Hindlimb muscle (tissue), 1 donor: Measurements from ENCODE around the gene UBE2Q2. TPM values are rescaled to one million over a fixed set of nuclear protein-coding genes. Genes with fewer than 3 reads are reported as not detected.
A peak's percentile ranks its signal among the peaks of the same experiment; 100 is the strongest.
"Not testable (repeated sequence)": the region's sequence is repeated elsewhere in the genome, so short reads cannot be mapped to it uniquely, and the experiment has no call there.

Experiments
- DNase-seq: peaks from one replicate; pipeline ENCODE4 v3.0.0-alpha.2; 2013
- polyA plus RNA-seq: library from polyadenylated mRNA; unstranded; fragments of 120-200 nt; gene quantifications from one replicate; pipeline ENCODE4 v1.2.1, GENCODE V29; 2013; ENCODE audit not compliant: insufficient read length

UBE2Q2 gene
- polyA plus RNA-seq, 1 donor = 48.4 TPM

- DNase-seq = no peak
Measured at GRCh38 chr15:75827691-75828090, 15.6 kb upstream of the UBE2Q2 start.

GRCh38 chr15:75828429-75828828, 14.8 kb upstream of the UBE2Q2 start:
- DNase-seq = no peak

DNA sequence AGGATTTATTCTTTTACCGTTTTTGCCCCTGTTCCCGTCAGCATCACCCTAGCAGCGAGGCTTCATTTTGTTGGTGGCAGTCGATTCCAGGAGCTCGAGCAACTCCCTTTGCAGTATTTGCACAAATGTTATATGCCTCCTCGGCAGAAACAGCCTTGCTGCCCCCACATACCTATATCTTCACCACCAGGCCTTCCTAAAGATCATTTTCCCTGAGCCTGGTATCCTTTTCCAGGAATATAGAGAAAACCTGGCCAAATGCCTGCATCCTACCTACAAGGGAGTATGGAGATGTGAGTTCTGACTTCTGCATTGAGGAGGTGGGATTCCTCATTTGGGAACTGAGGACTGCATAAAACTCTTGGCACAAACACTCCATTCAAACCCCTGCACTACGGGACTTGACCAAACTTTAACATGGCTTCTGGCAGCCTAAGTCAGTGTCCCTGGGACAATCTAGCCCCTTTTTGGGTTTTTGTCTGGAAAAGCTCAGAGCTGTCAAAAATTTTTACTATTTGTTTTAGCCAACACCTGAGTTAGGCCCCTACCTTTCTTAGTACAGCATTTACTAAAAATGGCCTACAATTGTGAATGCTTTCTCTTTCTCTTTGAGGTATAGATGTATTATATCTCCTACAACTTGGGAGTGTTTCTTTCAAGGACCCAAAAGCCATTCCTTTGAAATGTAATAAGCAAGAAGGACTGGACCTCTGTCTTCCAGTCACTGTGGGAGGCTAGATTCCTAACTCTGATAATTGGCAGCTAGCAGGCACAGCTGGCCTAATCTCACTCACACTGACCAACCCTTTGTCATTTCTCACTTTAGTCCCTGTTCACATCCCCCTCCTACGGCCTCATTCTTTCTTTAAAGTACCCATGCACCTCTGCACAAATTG, 12.1 kb upstream of the UBE2Q2 start:
- DNase-seq = no peak

DNA sequence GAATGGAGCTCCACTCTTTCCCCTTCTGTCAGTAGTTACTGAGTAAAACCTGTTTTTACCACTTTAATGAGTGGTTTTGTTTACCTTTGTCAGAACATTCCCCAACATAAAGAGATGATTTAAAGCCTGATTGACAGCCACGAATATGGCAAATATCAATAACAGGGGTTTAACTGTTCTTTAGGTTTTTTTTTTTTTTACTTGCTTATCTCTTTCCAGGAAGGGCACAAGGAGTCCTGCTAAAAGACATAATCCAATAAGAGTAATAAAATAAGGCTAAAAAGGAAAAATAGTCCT, 11.5 kb upstream of the UBE2Q2 start:
- no peak for DNase-seq

GRCh38 chr15:75832114-75832513, 11.1 kb upstream of the UBE2Q2 start:
- no peak for DNase-seq

GRCh38 chr15:75834021-75834420, 9.2 kb upstream of the UBE2Q2 start:
- DNase-seq = no peak

DNA sequence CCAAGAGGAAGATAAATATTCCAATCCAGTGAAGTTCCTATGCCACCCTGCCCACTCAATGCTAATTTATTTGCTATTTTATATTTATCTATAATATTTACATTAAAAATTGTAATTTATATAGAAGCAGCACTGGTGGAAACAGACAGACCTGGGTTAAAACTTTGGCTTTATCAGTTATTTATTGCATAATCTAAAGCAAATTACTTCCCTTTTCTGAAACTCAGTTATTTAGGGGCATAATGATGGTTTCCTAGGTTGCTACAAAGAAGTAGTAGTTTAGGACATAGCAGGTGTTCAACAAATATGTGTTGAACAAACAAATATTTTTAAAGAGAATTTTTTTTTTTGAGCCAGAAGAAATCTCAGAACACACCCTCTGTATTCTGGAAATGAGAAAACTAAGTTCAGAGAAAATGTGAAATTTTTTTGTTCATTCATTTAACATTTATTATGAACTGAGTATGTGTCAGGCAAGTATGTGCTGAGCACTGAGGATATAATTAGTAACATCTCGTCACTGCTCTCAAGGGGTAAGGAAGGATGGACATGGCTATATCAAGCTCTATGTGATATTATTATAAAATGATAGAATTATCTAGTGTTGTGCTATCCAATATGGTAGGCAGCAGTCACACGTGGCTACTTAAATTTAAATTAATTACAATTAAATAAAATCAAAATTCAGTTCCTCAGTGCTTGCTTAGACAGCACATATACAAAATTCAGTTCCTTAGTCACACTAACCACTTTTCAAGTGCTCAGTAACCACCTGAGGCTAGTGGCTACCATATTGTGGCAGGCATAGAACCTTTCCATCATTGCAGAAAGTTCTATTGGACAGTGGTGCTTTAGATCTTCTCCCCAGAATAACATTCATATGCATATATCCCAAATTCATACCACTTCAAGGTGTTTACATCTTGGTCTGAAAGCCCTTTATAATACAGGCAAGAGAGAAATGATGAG, 7.0 kb upstream of the UBE2Q2 start:
- no peak for DNase-seq

DNA sequence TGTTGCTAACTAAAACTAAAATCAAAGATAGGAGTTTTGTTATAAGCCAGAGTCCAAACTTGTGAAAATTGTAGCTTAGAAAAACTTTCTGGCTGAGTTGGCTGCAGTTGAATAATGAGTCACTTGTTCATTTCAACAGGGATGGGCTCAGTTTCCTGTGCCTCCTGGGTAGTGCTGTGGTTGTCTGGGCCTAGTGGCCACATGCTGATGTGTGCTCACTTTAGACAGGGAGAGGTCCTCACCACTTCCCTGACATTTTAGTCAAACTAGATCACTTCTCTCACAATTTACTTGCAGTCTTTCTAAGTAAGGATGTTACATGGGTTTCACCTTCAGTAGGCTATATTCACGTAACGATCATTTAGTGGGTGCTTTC, 6.3 kb upstream of the UBE2Q2 start:
- no peak for DNase-seq

- DNase-seq = peak; percentile 82
Measured at GRCh38 chr15:75840659-75841058, 2.6 kb upstream of the UBE2Q2 start.

GRCh38 chr15:75841626-75842025, 1.6 kb upstream of the UBE2Q2 start:
- DNase-seq = no peak

DNA sequence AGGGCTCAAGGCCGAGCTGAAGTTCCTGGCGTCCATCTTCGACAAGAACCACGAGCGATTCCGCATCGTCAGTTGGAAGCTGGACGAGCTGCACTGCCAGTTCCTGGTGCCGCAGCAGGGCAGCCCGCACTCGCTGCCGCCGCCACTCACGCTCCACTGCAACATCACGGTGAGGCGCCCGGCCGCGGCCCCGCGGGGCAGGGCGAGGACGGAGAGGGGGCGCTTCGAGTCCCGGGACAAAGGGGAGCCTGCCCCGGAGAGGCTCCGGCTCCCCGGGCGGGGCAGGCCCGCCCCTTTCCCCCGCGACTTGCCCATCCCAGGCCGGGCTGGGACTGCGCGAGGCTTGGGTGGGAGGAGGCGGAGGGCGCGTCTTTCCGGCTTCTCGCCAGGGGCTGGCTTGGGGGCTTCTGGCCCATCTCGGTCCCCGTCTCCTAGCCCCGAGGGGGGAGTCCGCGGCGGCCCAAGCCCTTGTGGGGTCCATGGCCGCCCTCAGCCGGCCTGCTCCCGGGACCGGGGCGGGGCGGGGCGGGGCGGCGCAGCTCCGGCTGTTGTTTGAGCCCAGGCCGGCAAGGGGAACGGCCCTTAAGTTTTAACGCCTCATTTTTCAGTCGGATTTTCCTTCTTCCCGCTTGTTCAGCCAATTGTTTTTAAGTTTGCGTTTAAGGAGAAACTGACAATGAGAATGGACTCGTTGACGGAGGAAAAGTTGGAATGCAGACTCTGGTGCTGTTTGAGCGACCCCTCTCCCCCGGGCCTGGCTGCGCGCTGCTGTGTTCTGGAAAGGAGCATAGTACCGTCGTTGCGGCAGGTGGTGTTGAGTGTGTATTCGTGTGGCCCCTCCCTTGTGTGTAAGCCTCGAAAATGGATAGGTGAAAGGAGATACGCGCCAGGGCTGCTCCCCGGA, 683 bp downstream of the UBE2Q2 start:
- DNase-seq = peak; percentile 67

DNA sequence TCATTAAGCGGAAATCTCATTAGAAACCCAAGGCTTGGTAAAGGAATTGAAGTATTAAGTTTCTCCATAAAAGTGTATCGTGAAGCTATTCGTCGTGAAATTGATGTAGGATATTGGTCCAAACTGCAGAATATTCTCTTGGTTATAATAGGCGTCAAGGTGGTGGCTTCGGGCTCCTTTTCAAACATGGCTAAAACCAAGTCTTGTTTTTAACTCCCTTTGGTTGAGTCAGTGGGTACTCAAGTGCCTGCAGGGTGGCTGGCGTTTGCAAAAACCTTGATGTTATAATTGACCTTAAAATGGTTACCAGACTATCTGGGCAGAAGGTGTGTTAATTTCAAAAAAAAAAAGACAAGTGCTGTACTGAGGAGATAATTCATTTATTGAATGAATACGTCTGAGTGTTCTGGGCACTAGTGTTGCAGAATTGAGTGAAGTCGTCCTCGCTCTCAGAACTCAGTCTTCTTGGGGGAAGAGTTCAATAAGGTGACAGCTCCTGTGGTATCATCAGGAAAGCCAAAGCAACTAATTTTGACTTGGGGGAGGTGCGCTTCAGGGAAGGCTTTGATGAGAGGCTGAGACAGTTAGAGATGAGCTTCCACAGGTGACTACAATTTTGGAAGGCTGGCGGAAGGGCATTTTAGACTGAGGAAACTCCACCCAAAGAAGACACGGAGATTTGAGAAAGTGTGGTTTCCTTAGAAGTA, 1.5 kb downstream of the UBE2Q2 start:
- no peak for DNase-seq

- no peak for DNase-seq
Measured at GRCh38 chr15:75849167-75849566, 5.9 kb downstream of the UBE2Q2 start.

DNA sequence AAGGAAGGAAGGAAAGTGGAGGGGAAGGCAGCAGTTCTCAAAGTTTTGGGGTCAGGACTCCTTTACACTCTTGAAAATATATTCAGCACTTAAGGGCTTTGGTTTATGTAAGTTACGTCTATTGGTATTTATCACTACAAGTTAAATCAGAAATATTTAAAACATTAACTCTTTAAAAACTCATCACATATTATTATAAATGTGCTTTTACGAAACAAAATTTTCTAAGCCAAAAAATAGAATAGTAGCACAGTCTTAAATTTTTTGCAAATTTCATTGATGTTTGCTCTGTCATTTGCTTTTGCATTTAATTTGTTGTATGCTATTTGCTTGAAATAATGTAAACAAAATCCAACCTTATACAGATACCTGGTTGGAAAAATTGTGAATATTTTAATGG, 7.5 kb downstream of the UBE2Q2 start:
- DNase-seq = no peak

DNA sequence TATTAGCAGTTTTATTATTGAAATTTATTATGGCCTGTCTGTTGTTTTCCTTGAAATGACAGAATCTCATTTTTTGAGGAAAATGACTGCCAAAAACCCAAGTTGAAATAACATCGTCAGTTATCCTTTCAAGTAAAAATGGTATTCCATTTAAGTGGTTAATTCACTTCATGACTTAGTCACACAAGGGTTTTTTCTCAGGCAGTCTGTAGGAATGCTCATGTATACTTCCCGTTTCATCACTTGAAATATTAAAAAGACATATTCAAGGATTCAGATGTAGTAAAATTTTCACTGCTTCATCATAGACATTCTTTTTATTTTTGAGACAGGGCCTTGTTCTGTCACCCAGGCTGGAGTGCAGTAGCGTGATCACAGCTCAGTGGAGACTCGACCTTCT, 8.3 kb downstream of the UBE2Q2 start:
- not testable (repeated sequence) for DNase-seq

GRCh38 chr15:75857886-75858285, 14.6 kb downstream of the UBE2Q2 start:
- no peak for DNase-seq

DNA sequence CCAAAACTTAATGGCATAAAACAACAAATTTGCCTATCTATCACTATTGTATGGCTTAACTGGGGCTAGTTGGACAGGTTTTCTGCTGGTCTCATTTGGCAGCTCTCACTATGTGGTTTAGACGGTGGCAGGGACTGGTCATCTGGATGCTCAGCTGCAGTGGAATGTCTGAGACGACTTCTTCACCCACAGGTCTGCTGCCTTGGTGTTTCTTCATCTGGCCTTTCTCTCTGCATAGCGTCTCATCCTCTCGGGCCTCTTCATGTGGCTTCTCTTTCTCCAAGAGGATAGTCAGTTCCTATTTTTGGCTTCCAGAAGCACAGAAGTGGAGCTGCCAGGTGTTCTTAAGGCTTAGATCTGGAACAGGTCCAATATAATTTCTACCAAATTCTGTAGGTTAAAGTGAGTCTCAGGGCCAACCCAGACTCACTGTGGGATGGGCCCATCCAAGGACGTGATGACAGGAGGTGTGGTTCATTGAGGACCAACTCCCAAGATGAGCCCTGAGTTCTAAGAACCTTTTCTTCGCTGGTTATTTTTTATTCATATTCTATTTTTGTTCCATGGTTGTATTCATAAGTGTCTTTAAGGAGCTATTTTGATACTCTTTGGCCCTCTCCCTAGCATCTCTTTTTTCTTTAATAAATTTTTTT, 18.6 kb downstream of the UBE2Q2 start:
- no peak for DNase-seq

DNA sequence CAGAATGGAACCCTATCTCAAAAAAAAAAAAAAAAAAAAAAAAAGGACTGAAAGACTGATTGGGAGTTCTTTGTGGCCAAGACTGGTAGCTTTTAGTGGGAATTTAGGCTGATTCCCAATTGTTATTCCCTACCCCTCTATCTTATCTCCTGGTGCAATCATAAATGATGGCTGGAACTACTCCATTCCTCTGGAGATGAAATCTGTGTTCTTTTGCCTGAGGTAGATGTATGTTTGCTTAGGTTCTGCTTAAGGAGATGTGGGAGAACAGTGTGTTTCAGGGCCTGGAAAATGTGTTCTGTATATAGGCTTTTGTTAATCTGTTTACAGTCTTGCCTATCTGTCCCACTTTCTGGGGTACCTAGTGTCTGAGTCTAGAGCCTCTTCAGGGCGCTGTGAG, 19.5 kb downstream of the UBE2Q2 start:
- no peak for DNase-seq

DNA sequence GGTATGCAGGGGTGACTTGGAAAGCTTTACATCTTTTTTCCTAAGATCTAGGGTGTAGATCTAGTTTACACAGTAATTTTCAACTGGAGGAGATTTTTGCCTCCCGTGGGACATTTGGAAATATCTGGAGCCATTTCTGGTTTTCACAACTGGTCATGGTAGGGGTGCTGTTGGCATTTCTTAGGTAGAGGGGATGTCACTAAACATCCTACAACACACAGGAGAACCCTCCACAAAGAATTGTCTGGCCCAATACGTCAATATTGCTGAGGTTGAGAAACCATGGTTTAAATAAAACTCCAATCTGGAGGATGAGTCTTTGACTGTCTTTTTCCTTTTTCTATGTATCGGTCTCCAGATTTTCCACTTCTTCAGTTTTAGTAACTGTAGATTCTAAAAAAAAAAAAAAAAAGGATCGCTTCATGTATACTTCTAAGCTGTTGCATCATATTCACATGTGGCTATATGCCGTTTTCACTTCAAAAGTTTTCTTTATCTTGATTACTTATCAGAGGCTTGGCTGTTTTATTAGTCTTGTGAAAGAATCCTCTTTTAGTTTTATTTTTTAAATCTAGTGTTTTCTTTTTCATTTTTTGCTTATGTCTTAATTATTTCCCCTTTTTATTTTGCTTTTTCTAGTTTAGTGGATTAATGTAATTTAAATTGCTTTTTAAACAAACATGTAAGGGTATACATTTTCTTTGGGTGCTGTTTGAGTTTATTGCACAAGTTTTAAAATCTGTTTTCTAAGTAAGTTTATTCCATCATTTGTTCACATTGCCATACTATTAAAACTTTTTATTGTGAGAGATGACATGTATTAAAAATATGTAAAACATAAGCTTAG, 21.2 kb downstream of the UBE2Q2 start:
- DNase-seq = no peak

GRCh38 chr15:75866045-75866444, 22.8 kb downstream of the UBE2Q2 start:
- DNase-seq = not testable (repeated sequence)
